GM18868 (cell line): ENCODE measurements around the gene CDHR4.
"Not testable (repeated sequence)": the region's sequence is repeated elsewhere in the genome, so short reads cannot be mapped to it uniquely, and the experiment has no call there.

ENCODE experiments used
- ATAC-seq: cut with Tn5 transposase; IDR thresholded peaks from one replicate; pipeline ENCODE4 v1.9.1; 2021; ENCODE audit warnings: mild to moderate bottlenecking, moderate library complexity; ENCODE audit not compliant: unreplicated experiment

CDHR4 gene

GRCh38 chr3:49781415-49782199 is 18.1 kb downstream of the CDHR4 start:
- no peak for ATAC-seq

GRCh38 chr3:49780975-49781365 is 18.7 kb downstream of the CDHR4 start:
- not testable (repeated sequence) for ATAC-seq

- ATAC-seq, result no peak
Measured at GRCh38 chr3:49780080-49780974, 19.3 kb downstream of the CDHR4 start.

GRCh38 chr3:49779358-49780079 is 20.2 kb downstream of the CDHR4 start:
- no peak for ATAC-seq

GRCh38 chr3:49776101-49776500 is 23.6 kb downstream of the CDHR4 start:
- not testable (repeated sequence) for ATAC-seq

GRCh38 chr3:49775538-49775937 is 24.1 kb downstream of the CDHR4 start:
- ATAC-seq, result no peak

- ATAC-seq, result no peak
Measured at GRCh38 chr3:49772703-49773102, 27.0 kb downstream of the CDHR4 start.

GRCh38 chr3:49771340-49771938 is 28.2 kb downstream of the CDHR4 start:
- ATAC-seq, result no peak

GRCh38 chr3:49769926-49770325 is 29.7 kb downstream of the CDHR4 start:
- ATAC-seq, result no peak

- no peak for ATAC-seq
Measured at GRCh38 chr3:49769286-49769915, 30.3 kb downstream of the CDHR4 start.

- ATAC-seq, result no peak
Measured at GRCh38 chr3:49763981-49764380, 35.7 kb downstream of the CDHR4 start.

- ATAC-seq, result no peak
Measured at GRCh38 chr3:49761661-49762060, 38.0 kb downstream of the CDHR4 start.

GRCh38 chr3:49759226-49759625 is 40.4 kb downstream of the CDHR4 start:
- no peak for ATAC-seq

GRCh38 chr3:49757197-49757596 is 42.5 kb downstream of the CDHR4 start:
- no peak for ATAC-seq

GRCh38 chr3:49756036-49756435 is 43.6 kb downstream of the CDHR4 start:
- no peak for ATAC-seq

- no peak for ATAC-seq
Measured at GRCh38 chr3:49754536-49754935, 45.1 kb downstream of the CDHR4 start.

GRCh38 chr3:49751501-49751900 is 48.2 kb downstream of the CDHR4 start:
- no peak for ATAC-seq

GRCh38 chr3:49750056-49750455 is 49.6 kb downstream of the CDHR4 start:
- ATAC-seq, result no peak

GRCh38 chr3:49748874-49749273 is 50.8 kb downstream of the CDHR4 start:
- not testable (repeated sequence) for ATAC-seq

GRCh38 chr3:49747792-49748480 is 51.7 kb downstream of the CDHR4 start:
- no peak for ATAC-seq
